NCI-H146 treated with DMSO at 0.1 percent for 48 hours (cell line): ENCODE results near the gene YIF1A.

Experiments
- DNase-seq: peaks from one replicate; lab custom pipeline; 2025; ENCODE audit not compliant: unreplicated experiment; lab: John Stamatoyannopoulos, UW

The YIF1A gene

GRCh38 chr11:66288671-66289547, at the start of gene YIF1A:
TSS of gene YIF1A (minus strand) at chr11:66289143. CDS start at chr11:66288985, 158 bp downstream.
- DNase-seq, result peak; percentile 97

- no peak for DNase-seq
Observed at GRCh38 chr11:66337103-66337899, 48.4 kb upstream of the YIF1A start.

- peak; percentile 5 for DNase-seq
Observed at GRCh38 chr11:66336234-66337102, 47.5 kb upstream of the YIF1A start, which contains the start of gene RIN1. TSS of gene RIN1 (minus strand) at chr11:66336434. CDS start at chr11:66336402, 32 bp downstream.

GRCh38 chr11:66335531-66336233, 46.7 kb upstream of the YIF1A start:
- DNase-seq, result no peak

- DNase-seq, result no peak
Observed at GRCh38 chr11:66334605-66335442, 45.9 kb upstream of the YIF1A start.

- no peak for DNase-seq
Observed at GRCh38 chr11:66333896-66334604, 45.1 kb upstream of the YIF1A start.

- DNase-seq, result no peak
Observed at GRCh38 chr11:66333220-66333877, 44.4 kb upstream of the YIF1A start.

GRCh38 chr11:66332371-66333219, 43.7 kb upstream of the YIF1A start:
- no peak for DNase-seq

GRCh38 chr11:66331542-66332370, 42.8 kb upstream of the YIF1A start:
- DNase-seq, result no peak

GRCh38 chr11:66330931-66331330, 42.0 kb upstream of the YIF1A start:
- no peak for DNase-seq

GRCh38 chr11:66329165-66329673, 40.3 kb upstream of the YIF1A start:
- no peak for DNase-seq

GRCh38 chr11:66328302-66329144, 39.6 kb upstream of the YIF1A start:
- peak; percentile 9 for DNase-seq

GRCh38 chr11:66328031-66328301, 39.0 kb upstream of the YIF1A start:
- no peak for DNase-seq

GRCh38 chr11:66327171-66328030, 38.5 kb upstream of the YIF1A start:
- DNase-seq, result no peak
